Measurements from ENCODE around the gene COL9A2. TPM values are rescaled to one million over a fixed set of nuclear protein-coding genes. Genes with fewer than 3 reads are reported as not detected.

The COL9A2 gene
- total RNA-seq (1 to 10 TPM; 2.4 to 3.0 TPM), total RNA-seq (1.2 to 18.6 (median 4.2) reads per million in 172 experiments)
- polyA plus RNA-seq (2013, experiment 1 of 2): 2.9 TPM
- polyA plus RNA-seq (2013, experiment 2 of 2): 2.0 TPM

DNA sequence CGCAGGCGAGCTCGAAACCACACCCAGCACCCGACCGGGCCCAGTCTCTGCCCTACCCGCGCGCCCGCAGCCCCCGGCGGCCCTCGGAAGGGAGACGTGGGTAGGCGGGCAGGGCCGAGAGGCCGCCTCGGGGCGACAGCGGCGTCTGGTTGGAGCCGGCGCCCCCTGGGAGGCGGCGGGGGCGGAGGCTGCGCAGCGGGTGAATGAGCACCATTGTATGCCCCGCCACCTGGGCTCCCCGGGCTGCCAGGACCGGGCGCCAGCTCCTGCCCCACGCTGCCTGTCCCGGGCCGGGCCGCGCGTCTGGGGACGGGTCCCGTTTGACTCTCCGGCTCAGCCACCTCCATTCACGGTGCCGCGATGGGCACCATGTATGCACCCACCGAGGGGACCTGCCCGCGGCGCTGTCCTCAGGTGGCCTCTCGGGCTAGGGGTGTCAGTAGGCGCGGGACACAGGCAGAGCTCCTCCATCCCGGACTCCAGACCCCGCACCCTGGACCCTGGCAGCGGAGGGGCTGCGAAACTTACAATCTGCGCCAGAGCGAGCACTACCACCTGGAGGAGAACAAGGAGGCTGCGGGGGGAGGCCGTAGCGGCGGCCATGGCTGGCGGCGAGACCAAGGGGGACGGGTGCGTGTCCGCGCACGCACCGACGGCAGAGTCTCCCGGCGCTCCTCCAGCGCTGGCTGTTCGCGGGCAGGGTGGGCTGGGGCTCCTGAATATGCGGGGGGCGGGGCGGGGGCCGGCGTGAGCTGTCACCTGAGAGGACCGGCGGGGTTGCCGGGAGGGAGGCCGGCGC lies at the start of gene COL9A2:
COL9A2 (minus strand) TSS at position 692 of the 799 bp plus-strand sequence; CDS start at position 603, 89 bp downstream.
- POLR2A ChIA-PET: interaction anchor here (0.9 to 3.2 kb wide), 9 partner anchors 26 to 164 kb away, joined by 3 to 24 read pairs (median 4); partner anchors contain the start of gene SMAP2
- H3K9me3 Mint-ChIP-seq: no peaks in the 10 kb centered on the region
- H3K9me3 ChIP-seq (ENCODE audit: control insufficient read depth in 1 of 2, insufficient read depth in 1 of 2, low read length in 2 of 2): no peaks in the 10 kb centered on the region
- peaks cover 0 to 11% of the 10 kb centered on the region in 2 experiments for H3K27me3 ChIP-seq (ENCODE audit: control insufficient read depth in 1 of 2, insufficient read depth in 2 of 2, low read length in 2 of 2)
- peak within 1 kb of the TSS; percentile 90 for H3K4me3 Mint-ChIP-seq
- peaks cover 51% of the 10 kb centered on the region for H3K4me1 ChIP-seq (ENCODE audit: insufficient read depth, low read length)
- H3K36me3 Mint-ChIP-seq (ENCODE audit: low read depth): no peaks in the 10 kb centered on the region
- peak within 1 kb of the TSS; percentile 64 for H3K27ac Mint-ChIP-seq
- ATAC-seq (ENCODE audit: poor library complexity): peak; percentile 50
- peak within 1 kb of the TSS; percentile 77 for H3K4me3 ChIP-seq (ENCODE audit: low read length)
- peaks cover 24% of the 10 kb centered on the region for H3K27me3 Mint-ChIP-seq
- TF ChIP-seq, protein P1, sequence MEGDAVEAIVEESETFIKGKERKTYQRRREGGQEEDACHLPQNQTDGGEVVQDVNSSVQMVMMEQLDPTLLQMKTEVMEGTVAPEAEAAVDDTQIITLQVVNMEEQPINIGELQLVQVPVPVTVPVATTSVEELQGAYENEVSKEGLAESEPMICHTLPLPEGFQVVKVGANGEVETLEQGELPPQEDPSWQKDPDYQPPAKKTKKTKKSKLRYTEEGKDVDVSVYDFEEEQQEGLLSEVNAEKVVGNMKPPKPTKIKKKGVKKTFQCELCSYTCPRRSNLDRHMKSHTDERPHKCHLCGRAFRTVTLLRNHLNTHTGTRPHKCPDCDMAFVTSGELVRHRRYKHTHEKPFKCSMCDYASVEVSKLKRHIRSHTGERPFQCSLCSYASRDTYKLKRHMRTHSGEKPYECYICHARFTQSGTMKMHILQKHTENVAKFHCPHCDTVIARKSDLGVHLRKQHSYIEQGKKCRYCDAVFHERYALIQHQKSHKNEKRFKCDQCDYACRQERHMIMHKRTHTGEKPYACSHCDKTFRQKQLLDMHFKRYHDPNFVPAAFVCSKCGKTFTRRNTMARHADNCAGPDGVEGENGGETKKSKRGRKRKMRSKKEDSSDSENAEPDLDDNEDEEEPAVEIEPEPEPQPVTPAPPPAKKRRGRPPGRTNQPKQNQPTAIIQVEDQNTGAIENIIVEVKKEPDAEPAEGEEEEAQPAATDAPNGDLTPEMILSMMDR (IDR thresholded peaks at IDR 0.05): no peak
- peak in 13 of 14 experiments; percentile 31 to 83 (median 53) for DNase-seq
- intact Hi-C loops (cut with DNase I, micrococcal nuclease): loop anchor here in 1 of 2 experiments (1.0 to 5.0 kb wide), 2 partner anchors 88 to 154 kb away; partner anchors contain the start of gene RLF
- CTCF ChIA-PET: interaction anchor here (0.6 to 3.4 kb wide), 10 partner anchors 18 to 173 kb away, joined by 3 to 27 read pairs (median 5); no protein-coding TSS in a partner anchor
- peaks cover 37% of the 10 kb centered on the region for H3K4me1 Mint-ChIP-seq (ENCODE audit: low read depth)
- no peak within 1 kb of the TSS for H3K27ac ChIP-seq (ENCODE audit: low read depth in 1 of 2, low read length in 2 of 2)
- H3K36me3 ChIP-seq (ENCODE audit: insufficient read depth, low read length): no peaks in the 10 kb centered on the region

DNA sequence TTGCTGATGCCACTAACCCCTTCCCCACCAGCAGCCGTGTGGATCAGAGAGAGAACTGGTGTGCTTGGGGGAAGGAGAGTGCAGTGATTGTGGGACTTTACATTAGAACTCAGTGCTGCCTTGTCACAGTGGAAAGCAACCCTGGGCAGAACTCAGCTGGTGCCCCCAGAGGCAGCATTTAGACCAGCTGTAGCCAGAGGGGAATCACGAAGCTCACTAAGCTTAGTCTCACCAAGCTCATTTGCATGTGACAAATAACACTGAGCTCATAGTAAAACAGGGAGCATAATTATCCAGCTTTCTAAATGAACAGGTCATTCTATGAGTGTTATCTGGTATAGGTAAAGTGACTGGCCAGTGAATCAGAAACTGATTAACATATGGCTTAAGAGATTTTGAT lies 46.6 kb upstream of the COL9A2 start:
- intact Hi-C loops (cut with DNase I, micrococcal nuclease): no loop called here
- no peak for DNase-seq
- H3K27ac ChIP-seq (ENCODE audit: low read depth in 1 of 2, low read length in 2 of 2): no peak overlapping the region
- POLR2A ChIA-PET: interaction anchor here (0.9 kb wide), 1 partner anchor 11 kb away, joined by 3 read pairs; no protein-coding TSS in a partner anchor
- Mint-ChIP-seq H3K4me3 (no peak overlapping the region), H3K4me1 (ENCODE audit: low read depth) (no peaks in the 10 kb centered on the region), H3K9me3 (no peaks in the 10 kb centered on the region), H3K27me3 (no peaks in the 10 kb centered on the region), H3K36me3 (ENCODE audit: low read depth) (no peaks in the 10 kb centered on the region), H3K27ac (no peak overlapping the region)
- H3K4me1 ChIP-seq (ENCODE audit: insufficient read depth, low read length): peaks cover 3% of the 10 kb centered on the region
- no peak for ATAC-seq (ENCODE audit: poor library complexity)
- H3K36me3 ChIP-seq (ENCODE audit: insufficient read depth, low read length): no peaks in the 10 kb centered on the region
- TF ChIP-seq, protein P1 (IDR thresholded peaks at IDR 0.05): no peak
- CTCF ChIA-PET: no interaction called here
- H3K9me3 ChIP-seq (ENCODE audit: control insufficient read depth in 1 of 2, insufficient read depth in 1 of 2, low read length in 2 of 2): peaks cover 0 to 4% of the 10 kb centered on the region in 2 experiments
- H3K4me3 ChIP-seq (ENCODE audit: low read length): no peak overlapping the region
- no peaks in the 10 kb centered on the region for H3K27me3 ChIP-seq (ENCODE audit: control insufficient read depth in 1 of 2, insufficient read depth in 2 of 2, low read length in 2 of 2)

DNA sequence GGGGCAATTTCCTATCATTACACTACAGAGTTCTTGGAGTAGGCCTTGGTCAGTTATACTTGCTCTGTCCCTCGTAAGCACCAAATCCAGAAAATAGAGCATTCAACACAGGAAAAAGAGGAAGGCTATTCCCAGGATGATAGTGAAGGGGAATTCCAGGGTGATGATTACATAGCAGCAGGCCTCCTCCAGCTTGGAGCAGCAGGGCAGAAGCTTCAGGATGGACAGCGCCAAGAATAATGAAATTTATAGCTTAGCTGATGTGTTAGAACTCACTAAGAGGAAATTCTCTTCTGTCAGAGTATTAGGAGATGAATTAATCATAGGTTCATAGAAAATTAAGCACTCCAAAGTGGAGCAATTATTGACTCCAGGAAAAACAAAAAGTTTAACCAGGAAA lies 45.6 kb upstream of the COL9A2 start:
- intact Hi-C loops (cut with DNase I, micrococcal nuclease): no loop called here
- Mint-ChIP-seq H3K27ac (no peak overlapping the region), H3K4me3 (no peak overlapping the region), H3K27me3 (no peaks in the 10 kb centered on the region), H3K36me3 (ENCODE audit: low read depth) (no peaks in the 10 kb centered on the region), H3K4me1 (ENCODE audit: low read depth) (no peaks in the 10 kb centered on the region), H3K9me3 (no peaks in the 10 kb centered on the region)
- Histone ChIP-seq H3K36me3 (ENCODE audit: insufficient read depth, low read length) (no peaks in the 10 kb centered on the region), H3K4me1 (ENCODE audit: insufficient read depth, low read length) (peaks cover 3% of the 10 kb centered on the region), H3K9me3 (ENCODE audit: control insufficient read depth in 1 of 2, insufficient read depth in 1 of 2, low read length in 2 of 2) (peaks cover 2 to 4% of the 10 kb centered on the region in 2 experiments), H3K4me3 (ENCODE audit: low read length) (no peak overlapping the region), H3K27me3 (ENCODE audit: control insufficient read depth in 1 of 2, insufficient read depth in 2 of 2, low read length in 2 of 2) (no peaks in the 10 kb centered on the region), H3K27ac (ENCODE audit: low read depth in 1 of 2, low read length in 2 of 2) (no peak overlapping the region)
- DNase-seq: no peak
- ChIA-PET POLR2A (no interaction called here), CTCF (no interaction called here)
- ATAC-seq (ENCODE audit: poor library complexity): no peak
- TF ChIP-seq, protein P1 (IDR thresholded peaks at IDR 0.05): no peak

Measured in CD4-positive, alpha-beta T cell (primary cell).